ENCODE measurements around the gene R3HCC1L. TPM values are rescaled to one million over a fixed set of nuclear protein-coding genes. Genes with fewer than 3 reads are reported as not detected.

R3HCC1L gene
- total RNA-seq, 1 donor from 2014 or later: 11.3 TPM

- peaks cover 4% of the 10 kb centered on the region for H3K4me1 Mint-ChIP-seq (ENCODE audit: unreplicated experiment)
- no peaks in the 10 kb centered on the region for H3K36me3 Mint-ChIP-seq (ENCODE audit: unreplicated experiment)
- no peak overlapping the region for H3K27ac Mint-ChIP-seq (ENCODE audit: unreplicated experiment)
- no peak for TF ChIP-seq CTCF (IDR thresholded peaks at IDR 0.05)
- no peaks in the 10 kb centered on the region for H3K9me3 Mint-ChIP-seq (ENCODE audit: unreplicated experiment)
- no peaks in the 10 kb centered on the region for H3K27me3 Mint-ChIP-seq (ENCODE audit: unreplicated experiment)
- DNase-seq (ENCODE audit: extremely low spot score, unreplicated experiment): no peak
- H3K4me3 Mint-ChIP-seq (ENCODE audit: unreplicated experiment): no peak overlapping the region
Measured at GRCh38 chr10:98260350-98260749, 125.9 kb downstream of the R3HCC1L start.

GRCh38 chr10:98260752-98261151 lies 126.3 kb downstream of the R3HCC1L start:
- Mint-ChIP-seq H3K4me3 (ENCODE audit: unreplicated experiment) (no peak overlapping the region), H3K9me3 (ENCODE audit: unreplicated experiment) (no peaks in the 10 kb centered on the region), H3K36me3 (ENCODE audit: unreplicated experiment) (no peaks in the 10 kb centered on the region), H3K27me3 (ENCODE audit: unreplicated experiment) (no peaks in the 10 kb centered on the region), H3K27ac (ENCODE audit: unreplicated experiment) (no peak overlapping the region), H3K4me1 (ENCODE audit: unreplicated experiment) (peaks cover 4% of the 10 kb centered on the region)
- no peak for DNase-seq (ENCODE audit: extremely low spot score, unreplicated experiment)
- TF ChIP-seq CTCF (IDR thresholded peaks at IDR 0.05): no peak

DNA sequence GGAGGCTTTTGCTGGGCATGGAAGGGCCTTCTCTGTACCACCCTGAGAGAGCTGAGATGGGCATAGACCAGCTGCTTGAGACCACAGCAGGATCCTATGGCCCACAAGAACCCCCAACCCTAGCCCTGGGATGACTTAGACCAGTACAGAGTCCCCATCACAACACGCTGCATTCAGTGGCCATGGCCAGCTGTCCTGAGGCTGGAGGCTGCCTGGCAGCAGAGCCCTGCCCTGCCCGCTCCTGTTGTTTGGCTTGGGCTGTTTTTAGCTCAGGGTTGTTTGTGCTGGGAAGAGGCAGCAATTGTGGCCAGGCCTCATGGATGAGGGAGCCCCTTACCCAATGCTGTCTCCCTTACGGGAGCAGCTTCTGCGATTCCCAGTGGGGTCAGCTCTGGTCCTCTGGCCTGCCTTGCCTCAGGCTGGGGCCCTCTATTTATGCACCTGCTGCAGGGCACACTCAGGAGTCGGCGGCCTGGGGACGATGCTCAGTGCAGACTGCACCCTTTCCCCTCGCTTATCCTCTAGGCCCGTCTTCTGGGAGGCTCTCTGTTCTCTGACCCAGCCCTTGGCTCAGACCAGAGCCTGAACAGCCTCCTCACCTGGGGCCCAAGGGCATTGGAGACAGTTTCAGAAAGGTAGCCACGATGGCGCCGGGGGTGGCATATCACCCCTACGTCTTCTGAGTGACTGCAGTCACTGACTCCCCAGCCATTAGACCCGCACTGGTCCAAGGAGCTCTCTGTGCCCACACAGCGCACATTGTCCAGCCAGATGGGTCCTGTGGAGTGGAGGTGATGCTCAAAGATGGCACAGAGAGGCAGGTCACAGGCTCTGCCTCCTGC lies 127.2 kb downstream of the R3HCC1L start:
- Mint-ChIP-seq H3K27ac (ENCODE audit: unreplicated experiment) (no peak overlapping the region), H3K9me3 (ENCODE audit: unreplicated experiment) (no peaks in the 10 kb centered on the region)
- DNase-seq (ENCODE audit: extremely low spot score, unreplicated experiment): peak; percentile 82

DNA sequence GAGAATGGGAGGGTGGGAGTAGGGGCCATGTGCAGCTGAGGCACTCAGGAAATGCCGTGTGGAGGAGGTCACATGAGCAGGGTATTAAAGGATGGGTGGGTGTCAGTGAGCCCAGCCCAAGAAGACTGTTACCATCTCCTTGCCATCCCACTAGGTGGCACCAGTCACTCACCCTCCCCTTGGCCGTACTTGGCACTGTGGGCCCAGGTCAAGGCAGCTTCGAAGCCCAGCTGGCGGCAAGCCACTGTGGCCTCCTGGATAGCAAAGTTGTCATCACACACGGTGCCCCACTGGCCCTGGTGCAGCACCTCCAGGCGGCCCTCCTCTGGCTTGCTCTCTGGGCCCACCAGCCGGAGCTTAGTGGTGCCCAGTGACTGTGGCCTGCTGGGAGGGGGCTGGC lies 128.1 kb downstream of the R3HCC1L start:
- Mint-ChIP-seq H3K4me3 (ENCODE audit: unreplicated experiment) (no peak overlapping the region), H3K9me3 (ENCODE audit: unreplicated experiment) (no peaks in the 10 kb centered on the region), H3K4me1 (ENCODE audit: unreplicated experiment) (peaks cover 12% of the 10 kb centered on the region), H3K27ac (ENCODE audit: unreplicated experiment) (no peak overlapping the region), H3K36me3 (ENCODE audit: unreplicated experiment) (no peaks in the 10 kb centered on the region), H3K27me3 (ENCODE audit: unreplicated experiment) (no peaks in the 10 kb centered on the region)
- peak; percentile 63 for DNase-seq (ENCODE audit: extremely low spot score, unreplicated experiment)
- peak; percentile 45 for TF ChIP-seq CTCF (IDR thresholded peaks at IDR 0.05)

More for the DNA sequence above, 127.2 kb downstream of the R3HCC1L start:
- Mint-ChIP-seq H3K36me3 (ENCODE audit: unreplicated experiment) (no peaks in the 10 kb centered on the region), H3K27me3 (ENCODE audit: unreplicated experiment) (no peaks in the 10 kb centered on the region), H3K4me1 (ENCODE audit: unreplicated experiment) (peaks cover 5% of the 10 kb centered on the region), H3K4me3 (ENCODE audit: unreplicated experiment) (no peak overlapping the region)
- TF ChIP-seq CTCF (IDR thresholded peaks at IDR 0.05): no peak

DNA sequence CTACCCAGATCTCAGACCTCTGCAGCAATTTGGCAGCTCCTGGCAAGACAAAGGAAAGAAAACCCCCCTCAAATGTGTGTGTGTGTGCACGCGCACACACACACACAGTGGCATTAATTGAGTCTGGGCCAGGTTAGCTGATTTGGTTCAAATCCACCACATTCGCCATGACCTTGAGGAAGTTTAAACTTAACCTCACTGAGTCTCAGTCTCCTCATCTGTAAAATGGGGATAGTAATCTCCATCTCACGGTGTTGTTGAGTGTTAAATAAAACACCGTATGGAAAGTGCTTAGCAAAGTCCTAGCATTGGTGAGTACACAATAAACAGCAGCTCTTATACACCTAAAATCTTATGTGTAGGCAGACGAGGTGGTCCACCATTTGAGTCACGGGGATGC lies 128.6 kb downstream of the R3HCC1L start:
- no peak for TF ChIP-seq CTCF (IDR thresholded peaks at IDR 0.05)
- H3K4me3 Mint-ChIP-seq (ENCODE audit: unreplicated experiment): no peak overlapping the region
- no peaks in the 10 kb centered on the region for H3K27me3 Mint-ChIP-seq (ENCODE audit: unreplicated experiment)
- H3K9me3 Mint-ChIP-seq (ENCODE audit: unreplicated experiment): no peaks in the 10 kb centered on the region
- DNase-seq (ENCODE audit: extremely low spot score, unreplicated experiment): no peak
- no peaks in the 10 kb centered on the region for H3K36me3 Mint-ChIP-seq (ENCODE audit: unreplicated experiment)
- peaks cover 15% of the 10 kb centered on the region for H3K4me1 Mint-ChIP-seq (ENCODE audit: unreplicated experiment)
- no peak overlapping the region for H3K27ac Mint-ChIP-seq (ENCODE audit: unreplicated experiment)
